Nasal cavity respiratory epithelium epithelial cell of viscerocranial mucosa (primary cell): ENCODE data around the gene CLDN12. TPM values are rescaled to one million over a fixed set of nuclear protein-coding genes. Genes with fewer than 3 reads are reported as not detected.

ENCODE experiments used
- total RNA-seq: library from RNA; depleted of rRNA; stranded (reverse); fragments of >200 nt; gene quantifications from 2 replicates; pipeline ENCODE4 v1.2.3, GENCODE V29; 2014

CLDN12 gene
- 71.8 and 86.8 TPM in 2 replicates for total RNA-seq

DNA sequence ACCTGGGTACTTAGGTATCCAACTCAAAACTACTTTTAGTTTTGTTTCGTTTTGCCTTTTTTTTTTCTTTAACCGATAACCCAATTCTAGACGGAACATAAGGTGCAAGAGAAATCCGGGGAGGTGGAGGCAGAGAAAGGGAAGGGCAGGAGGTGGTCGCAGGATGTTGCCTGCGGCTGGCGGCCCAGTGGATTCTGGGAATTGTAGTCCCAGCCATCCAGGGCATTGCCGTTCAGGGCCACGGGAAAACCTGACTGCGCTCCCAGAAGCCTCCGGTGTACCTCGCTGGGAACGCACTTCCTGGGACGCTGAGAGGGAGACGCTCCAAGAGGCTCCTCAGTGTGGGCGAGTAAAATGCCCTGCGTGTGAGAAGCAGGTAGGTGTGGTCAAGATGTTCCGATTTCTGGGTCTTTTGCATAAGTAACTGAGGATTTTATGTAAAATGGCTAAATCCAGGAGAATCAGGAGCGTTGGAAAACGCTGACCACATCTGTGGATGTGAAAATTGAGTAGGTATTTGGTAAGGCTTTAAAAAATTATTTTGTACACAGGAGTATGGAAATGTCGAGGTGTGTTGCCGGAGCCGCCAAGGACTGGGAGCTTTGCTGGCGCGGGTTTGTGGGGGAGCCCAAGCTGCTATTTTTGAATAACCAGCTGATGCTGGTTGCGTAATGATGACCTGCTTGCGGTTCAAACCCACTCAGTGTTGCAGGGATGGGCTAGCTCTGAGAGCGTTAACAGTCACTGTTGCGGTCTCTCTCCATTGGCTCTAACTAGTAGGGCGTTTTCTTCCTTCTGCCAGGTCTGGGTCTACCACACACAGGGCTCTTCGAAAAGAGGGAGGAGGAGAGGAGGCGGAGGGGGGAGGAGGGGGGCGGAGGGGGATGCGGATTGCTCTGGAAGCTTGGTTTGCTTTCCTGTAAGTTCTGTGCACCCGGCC is at the start of gene CLDN12:
CLDN12 (plus strand) TSS at position 288 of the 940 bp plus-strand sequence. CDS start 9,216 bp downstream, outside the sequence.

Other genes starting within 250 kb of the CLDN12 start
- gene STEAP1, start 249.0 kb upstream of the CLDN12 start, total RNA-seq: 9.9 and 20.1 TPM in 2 replicates
- gene STEAP2, start 191.7 kb upstream of the CLDN12 start, total RNA-seq: 2.7 and 16.2 TPM in 2 replicates
- 2.1 and 3.7 TPM in 2 replicates for gene CFAP69, start 158.3 kb upstream of the CLDN12 start, total RNA-seq
- not detected in 2 replicates for gene FAM237B, start 82.2 kb upstream of the CLDN12 start, total RNA-seq
- 30.8 and 31.4 TPM in 2 replicates for gene GTPBP10, start 56.7 kb upstream of the CLDN12 start, total RNA-seq
- not detected in 2 replicates for gene PTTG1IP2, start 66.2 kb downstream of the CLDN12 start, total RNA-seq
- gene CDK14, start 192.9 kb downstream of the CLDN12 start, total RNA-seq: 3.1 and 19.5 TPM in 2 replicates